Colon (tissue), 2 donors: Measurements from ENCODE around the gene MTA1.

Experiments used
- FAIRE-seq: peaks from 2 replicates; lab custom pipeline; 2012; peaks lifted over from hg19 to GRCh38; lab: Jason Lieb, UNC
- donor health status: control.
- donor health status: control.

Gene MTA1

DNA sequence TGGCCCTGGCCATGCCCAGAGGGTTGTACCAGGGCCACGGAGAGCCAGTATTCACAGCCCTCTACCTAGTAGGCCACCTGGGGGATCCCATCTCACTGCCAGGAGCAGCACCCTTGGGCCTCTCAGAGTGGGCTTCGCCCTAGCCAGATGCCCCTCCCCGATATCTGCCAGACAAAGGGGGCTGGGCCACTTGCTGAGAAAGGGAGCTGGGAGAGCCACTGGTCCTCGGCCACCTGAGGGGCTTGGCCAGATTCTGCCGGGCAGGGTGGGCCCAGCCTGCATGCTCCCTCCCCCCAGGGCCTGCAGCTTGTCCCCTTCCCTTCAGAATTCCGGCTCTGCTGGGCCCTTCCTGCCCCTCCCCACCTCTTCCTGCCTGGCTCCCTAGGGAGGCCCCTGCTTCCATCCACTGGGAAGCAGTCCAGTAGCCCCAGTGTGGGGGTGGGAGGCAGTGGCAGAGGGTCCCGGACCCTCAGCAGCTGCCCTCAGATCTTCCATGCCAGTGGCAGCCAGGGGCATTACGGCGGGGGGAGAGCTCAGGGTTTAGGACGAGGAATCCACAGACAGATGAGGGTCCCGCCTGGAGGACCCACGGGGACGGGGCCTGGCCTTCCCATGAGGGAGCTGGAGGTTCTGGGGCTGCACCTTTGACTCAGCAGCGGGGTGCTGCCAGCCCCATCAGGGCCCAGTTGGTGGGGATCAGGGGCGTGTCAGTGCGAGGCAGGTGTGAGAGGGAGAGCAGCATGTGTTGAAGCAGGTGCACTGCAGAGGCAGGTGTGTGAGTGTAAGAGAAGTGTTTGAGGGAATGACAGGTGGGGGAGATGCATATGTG, 57.4 kb downstream of the MTA1 start:
- no peak for FAIRE-seq

DNA sequence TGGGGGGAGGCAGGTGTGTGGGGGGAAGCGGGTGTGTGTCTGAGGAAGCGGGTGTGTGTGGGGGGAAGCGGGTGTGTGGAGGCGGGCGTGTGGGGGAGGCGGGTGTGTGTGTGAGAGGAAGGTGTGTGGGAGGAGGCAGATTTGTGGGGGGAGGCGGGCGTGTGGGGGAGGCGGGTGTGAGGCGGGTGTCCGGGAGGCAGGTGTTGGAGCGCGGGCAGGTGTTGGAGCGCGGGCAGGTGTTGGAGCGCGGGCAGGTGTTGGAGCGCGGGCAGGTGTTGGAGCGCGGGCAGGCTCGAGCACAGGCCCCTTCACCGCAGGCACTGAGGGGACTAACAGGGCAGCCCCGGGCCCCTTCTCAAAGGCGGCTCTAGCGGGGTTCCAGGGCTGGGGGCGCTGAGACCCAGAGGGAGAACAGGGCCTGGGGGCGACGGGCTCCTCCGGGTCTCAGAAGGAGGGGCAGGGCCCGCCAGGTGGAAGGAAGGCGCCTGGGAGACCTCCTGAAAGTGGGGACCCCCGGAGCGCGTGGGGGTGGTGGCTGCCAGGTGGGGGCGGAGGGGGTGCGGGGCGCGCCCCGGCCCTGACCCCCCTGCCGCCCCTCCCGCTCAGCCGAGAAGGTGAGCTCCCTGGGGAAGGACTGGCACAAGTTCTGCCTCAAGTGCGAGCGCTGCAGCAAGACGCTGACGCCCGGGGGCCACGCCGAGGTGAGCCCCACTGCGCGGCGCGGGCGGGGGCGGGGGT, 58.2 kb downstream of the MTA1 start:
- FAIRE-seq: no peak

DNA sequence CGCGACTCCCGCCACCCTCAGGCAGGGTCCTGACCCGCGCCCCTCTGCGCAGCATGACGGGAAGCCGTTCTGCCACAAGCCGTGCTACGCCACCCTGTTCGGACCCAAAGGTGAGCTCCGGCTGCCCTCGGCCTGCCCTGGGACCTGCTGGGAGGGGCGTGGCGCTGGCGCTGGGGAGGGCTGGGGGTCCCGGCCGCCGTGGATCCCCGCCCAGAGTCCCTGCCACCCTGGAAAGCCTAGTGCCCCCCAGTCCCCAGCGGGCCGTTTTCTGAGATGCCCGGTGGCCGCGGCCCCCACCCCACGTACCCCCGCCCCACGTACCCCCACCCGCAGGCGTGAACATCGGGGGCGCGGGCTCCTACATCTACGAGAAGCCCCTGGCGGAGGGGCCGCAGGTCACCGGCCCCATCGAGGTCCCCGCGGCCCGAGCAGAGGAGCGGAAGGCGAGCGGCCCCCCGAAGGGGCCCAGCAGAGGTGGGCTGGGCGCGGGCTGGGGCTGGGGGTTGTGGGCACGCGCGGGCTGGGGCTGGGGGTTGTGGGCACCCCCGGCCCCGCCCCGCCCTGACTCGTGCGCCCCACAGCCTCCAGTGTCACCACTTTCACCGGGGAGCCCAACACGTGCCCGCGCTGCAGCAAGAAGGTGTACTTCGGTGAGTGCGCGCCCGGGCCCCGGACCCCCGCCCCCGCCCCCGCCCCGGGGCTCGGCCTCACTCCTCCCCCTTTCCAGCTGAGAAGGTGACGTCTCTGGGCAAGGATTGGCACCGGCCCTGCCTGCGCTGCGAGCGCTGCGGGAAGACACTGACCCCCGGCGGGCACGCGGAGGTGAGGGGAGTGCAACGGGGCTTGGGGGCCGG, 59.0 kb downstream of the MTA1 start:
- FAIRE-seq: no peak

DNA sequence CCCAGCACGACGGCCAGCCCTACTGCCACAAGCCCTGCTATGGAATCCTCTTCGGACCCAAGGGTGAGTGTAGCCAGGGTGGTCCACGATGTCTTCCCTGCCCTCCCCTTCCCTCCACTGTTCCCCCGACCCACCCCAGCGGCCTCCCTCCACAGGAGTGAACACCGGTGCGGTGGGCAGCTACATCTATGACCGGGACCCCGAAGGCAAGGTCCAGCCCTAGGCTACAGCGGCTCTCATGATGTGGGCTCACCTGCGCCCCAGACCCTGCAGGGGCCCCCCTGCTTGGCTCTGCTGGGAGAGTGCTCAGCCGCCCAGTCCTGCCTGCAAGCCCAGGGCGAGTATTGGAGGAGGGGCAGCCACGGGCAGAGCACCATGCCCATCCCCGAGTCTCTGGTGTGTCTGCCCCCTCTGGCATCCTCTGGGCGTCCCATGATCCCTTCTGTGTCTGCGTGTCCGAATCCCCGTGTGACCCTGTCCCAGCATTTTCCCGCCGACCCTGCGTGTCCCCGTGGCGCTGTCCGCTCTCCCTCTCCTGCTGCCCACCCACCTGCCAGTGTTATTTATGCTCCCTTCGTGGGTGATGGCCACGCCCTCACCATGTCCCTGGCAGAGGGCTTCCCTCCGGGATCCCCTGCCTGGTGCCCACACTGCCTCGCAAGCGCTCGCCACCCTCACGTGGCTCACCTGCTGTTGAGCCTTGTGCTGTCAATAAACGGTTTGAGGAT, 60.0 kb downstream of the MTA1 start:
- no peak for FAIRE-seq

DNA sequence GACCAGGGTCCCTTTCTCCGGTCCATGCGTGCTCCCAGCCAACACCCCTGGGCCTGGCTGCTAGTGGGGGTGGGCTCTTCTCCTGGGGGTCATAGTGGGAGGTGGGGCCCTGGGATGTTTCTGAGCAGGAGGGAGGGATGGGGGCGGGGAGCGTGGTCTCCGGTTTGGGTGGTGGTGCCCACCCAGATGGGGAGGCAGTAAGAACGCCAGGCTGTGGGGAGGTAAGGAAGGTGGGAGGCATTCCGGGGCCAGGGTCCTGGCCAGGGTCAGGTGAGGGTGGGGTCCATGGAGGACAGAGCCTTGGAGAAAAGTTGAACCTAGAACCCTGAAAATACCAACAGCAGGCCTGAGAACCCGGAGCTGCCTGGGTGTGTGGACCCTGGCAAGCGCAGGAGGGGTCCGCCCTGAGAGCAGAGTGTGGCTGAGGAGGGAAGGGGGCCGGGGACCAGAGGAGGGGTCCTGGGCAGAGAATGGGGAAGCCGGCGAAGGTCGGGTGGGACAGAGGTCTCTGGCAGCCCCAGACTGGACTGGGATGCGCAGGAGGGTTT, 60.6 kb downstream of the MTA1 start:
- no peak for FAIRE-seq

DNA sequence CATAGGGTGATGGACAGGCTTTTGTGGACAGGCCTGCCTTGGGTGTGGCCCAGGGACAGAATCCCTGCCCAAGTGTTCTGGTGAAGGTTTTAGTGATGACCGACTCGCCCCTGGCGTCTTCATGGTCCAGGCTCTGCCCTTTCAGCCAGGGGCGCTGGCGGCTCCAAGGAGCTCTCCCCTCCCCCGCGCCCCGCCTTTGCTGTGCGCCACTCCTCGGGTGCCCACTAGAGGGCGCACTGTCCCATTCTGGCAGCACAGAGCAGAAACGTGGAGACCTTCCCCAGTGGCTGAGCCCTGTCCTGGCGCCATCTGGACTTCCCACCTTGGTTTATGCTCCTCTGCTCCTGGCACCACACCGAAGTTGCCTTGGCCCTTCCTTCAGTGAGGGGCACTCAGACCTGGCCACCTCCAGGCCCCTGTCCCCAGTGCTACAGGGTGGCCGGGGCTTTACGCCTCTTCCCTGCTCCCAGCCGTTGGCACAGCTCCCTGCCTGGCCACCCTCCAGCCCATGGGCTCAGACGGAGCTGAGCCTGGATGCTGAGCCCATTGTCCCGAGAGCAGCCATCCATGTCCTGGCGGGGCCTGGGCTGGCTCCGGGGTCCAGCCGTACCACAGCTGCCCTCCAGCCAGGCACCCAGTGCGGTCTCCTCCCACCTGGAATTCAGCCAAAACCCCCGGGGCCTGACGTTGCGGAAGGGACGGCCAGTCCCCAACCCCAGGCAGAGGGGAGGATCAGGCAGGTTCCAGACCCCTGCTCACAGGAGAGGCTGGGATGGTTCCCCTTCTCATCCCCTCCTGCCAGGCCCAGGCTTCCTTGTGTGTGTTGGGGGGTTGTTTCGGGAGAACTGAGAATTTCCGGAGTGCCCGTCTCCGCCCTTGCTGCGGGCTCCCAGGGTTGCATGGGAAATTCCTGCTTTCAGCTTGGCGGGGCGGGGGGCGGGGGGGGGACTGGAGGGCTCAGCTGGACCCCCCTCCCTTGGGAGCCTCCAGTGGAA, 61.5 kb downstream of the MTA1 start:
- FAIRE-seq: no peak

DNA sequence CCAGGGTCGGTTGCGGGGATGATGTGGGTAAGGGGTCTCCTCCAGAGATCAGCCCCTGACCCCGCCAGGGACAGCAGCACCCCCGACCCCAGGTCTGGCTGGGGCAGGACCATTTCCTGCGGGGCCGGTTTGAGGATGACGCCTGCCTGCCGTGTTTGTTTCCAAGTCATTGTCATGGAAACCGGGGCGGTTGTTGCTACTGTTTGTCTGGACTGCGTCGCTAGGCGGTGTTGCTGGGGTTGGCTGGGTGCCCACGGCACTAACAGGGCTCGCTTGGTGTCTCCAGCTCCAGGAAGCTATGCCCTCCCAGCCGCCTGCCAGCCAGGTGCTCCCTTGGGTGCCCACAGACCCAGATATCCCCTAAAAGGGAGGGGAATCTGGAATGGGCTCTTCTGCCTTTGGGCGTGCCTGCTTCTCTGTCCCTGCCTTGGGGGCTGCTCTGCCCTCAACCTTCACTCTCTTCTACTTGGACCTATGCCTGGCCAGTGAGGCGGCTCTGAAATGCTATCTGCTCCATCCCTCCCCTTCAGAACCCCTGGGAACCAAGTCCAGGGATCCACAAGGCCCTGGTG, 62.3 kb downstream of the MTA1 start:
- no peak for FAIRE-seq

DNA sequence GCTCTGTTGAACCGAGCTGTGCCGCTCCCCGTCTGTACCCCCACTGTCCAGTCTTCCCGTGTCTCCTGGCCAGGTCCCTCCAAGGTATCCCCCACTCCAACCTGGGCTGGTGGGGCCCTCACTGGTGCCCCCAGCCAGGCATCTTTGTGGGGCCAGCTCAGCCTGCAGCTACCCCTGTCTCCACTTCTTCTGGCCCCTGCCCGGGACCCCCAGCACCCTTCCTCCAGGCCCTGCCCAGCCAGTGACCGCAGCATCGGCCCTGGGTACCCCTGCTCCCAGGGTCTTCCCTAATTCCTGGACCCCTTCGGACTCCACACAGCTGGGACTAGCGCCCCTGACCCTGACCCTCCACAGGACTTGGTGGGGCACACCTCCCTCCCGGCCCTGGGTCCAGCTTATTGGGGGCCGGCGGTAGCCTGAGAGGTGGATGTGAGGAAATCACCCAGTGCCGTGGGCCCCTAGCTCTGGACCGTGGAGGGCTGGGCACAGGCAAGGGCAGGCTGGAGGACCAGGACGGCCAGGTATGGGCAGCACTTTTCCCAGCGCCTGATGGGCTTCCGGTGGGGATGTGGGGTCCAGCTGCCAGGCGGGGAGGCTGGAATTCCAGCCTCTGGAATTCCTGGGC, 63.0 kb downstream of the MTA1 start:
- FAIRE-seq: no peak

DNA sequence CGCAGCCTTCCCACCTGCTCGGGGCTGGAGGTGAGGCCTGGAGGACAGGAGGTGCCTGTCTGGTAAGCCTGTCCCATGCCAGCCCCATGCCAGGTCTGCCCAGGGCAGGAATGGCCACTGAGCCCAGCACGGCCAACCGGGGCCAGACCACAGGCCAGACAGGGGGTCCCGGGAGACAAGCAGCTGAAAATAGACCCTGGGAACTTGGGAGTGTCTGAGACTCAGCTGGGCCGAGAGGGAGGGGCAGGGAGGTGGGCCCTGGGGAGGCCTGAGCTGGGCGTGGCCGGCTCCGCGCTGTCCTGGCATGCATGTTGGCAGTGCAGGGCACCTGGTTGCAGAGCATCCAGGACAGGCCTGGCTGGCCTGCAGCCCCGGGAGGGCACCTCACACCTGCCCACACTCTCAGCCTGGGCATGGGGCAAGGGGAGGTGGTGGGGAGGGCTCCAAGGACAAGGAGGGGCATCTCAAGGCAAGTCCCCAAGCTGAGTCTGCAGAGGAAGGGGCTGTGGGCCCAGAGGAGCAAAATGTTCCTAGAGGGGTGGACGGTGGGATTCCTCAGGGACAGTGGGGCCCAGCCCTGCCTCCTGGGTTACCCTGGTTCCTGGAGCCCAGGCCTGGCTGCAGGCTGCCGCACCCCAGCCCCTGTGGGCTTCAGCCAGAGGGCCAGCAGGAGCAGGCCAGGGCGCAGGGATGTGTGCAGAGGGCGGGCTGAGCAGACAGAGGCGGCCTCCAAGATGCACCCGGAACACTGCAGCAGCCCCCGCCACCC, 63.9 kb downstream of the MTA1 start:
- no peak for FAIRE-seq

DNA sequence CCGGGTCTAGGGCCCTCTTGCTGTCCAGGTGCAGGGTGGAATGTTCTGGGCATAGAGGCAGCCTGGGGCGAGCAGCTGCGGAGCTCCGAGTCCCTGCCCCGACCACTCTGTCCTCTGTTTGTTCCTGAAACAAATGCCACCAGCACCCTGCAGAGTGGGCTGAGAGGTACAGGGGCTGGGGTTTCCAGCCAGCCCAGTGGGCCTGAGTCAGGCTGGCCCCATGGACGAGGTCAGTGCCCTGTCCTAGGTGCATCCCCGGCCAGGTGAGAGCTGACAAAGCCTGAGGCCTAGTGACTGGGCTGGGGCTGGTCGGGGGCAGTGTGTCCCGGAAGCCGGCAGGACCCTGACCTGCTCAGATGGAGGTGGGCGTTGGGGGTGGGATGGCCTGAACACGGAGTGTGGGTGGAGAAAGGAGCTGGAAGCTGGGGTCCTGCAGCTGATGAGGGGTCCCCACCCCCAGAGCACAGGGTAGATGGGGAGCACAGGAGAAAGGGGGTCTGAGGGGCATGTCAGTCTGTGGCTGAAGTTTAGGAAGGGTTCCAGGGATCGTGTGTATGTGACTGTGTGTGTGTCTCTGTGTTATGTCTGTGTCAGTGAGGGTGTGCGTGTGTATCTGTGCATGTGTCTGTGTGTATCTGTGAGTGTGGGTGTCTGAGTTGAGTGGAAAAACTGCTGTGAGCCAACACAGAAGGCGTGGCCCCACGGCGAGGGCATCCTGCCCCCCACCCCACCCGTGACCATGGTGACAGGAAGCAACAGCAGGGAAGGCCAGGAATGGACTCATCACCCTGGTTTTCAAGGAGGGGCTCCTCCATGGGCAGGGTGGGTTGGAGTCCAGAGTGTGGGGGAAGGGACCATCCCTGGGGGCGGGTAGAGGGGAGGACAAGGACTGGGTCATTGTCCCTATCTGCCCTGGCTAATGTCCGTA, 64.7 kb downstream of the MTA1 start:
- no peak for FAIRE-seq

DNA sequence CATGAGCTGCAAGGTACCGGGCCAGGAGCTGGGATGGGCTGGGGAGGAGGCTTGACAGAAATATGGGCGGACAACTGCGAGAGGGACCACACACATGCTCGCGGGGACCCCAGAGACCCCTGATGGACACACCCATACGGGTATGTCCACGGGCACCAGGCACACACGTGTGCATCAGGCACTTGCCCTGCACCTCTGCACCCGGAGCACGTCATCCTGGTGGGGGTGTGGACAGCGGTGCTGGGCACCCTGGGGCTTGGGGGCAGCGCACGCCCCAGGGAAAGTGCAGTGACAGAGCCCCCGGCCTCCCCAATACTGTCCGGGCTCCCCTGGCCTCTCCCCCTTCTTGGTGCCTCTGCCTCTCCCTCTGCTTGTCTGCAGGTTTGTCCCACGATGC, 65.4 kb downstream of the MTA1 start:
- FAIRE-seq: no peak

DNA sequence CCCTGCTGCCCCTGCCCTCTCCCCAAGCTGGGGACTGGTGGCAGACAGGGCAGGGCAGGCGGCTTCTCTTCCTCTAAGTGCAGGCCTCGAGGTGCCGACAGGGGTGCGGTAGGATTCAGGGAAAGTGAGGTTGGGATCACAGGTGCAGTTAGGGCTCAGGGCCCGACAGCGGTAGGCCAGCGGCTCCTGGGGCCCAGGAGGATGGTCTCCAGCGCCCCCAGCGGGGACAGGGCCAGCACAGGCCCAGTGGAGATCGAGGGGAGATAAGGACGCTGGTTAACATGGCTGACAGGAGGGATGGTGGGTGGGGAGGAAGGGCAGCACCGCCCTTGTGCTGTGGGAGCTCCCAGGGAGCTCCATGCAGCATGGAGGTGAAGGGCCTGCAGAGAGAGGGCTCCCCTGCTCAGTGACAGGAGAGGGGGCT, 66.1 kb downstream of the MTA1 start:
- FAIRE-seq: no peak

DNA sequence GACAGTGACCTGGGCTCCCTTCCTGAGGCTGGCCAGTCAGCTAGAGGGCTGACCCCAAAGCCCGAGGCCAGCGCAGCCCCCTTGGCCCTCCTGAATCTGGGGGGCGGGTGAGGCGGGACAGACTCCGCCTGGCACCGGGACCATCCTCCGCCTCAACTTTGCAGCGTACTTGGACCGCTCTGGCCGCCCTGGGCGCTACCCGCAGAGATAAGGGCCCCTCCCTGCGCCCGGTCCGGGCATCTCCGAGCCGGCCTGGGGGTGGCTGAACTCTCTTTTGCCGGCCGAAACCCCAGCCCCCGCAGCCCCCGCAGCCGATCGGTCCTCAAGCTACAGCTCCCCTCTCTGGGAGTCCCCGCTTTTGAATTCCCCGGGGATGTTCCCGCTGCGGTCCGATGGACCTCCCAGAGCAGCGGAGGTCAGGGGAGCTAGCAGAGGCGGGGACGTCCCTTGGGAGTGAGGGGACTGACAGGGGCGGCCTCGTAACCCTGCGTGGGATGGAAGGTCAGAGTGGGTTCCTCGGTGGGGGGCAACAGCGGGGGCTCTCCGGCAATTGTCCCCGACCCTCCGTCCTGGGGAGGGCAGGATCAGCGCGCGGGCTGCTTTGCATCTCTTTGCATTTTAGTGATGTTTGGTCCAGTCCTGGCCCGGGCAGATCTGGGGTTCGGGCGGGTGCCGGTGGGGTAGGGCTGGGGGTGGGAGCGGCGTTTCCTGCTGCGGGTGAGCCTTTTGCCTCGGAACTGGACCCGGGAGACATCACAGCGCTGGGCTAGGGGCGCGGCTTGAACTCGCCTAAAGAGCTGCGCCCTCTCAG, 66.7 kb downstream of the MTA1 start, which contains the start of gene CRIP1:
CRIP1 (plus strand) TSS at position 724 of the 811 bp plus-strand sequence. CDS start 374 bp downstream, outside the sequence.
- no peak for FAIRE-seq

DNA sequence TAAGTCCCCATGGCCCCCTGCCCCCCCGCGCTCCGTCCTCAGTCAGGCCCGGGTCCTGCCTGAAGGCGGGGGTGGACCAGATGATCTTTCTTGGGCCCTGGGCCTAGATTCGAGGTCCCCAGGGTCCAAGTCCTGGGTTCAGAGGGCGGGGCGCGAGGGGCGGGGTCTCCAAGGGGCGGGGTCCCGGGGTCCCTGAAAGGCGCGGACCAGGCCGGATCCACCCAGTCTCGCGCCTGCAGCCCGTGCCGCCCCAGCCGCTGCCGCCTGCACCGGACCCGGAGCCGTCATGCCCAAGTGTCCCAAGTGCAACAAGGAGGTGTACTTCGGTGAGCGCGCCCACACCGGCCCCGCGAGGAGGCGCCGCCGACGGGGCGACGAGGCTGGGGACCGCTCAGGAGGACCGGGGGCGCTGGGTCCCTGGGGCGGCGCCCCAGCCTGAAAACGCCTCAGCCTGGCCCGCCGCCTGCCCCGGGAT, 67.4 kb downstream of the MTA1 start:
- no peak for FAIRE-seq

DNA sequence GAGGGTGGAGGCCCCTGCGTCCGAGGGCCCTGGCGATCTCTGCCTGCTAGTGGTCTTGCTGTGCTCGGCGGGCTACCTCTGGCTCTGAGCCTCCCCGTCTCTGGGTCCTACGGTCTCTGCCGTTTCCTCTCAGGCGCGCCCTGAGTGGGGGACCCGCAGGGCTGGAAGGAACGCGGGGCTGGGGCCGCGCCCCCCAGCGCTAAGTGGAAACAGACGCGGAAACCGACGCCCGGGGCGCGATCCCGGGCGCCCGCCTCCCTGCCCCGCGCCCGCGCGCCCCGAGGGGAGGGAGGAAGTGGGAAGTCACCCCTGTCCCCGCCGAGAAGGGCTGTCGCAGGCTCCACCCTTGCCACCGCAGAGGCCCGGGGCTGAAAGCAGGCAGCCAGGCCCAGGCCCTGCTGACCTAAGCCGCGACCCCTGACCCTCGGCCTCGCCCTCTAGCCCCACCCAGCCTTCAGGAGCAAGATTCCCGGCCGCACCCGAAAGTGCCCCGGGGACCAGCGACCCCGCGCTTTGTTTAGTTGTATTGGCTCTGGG, 67.9 kb downstream of the MTA1 start:
- no peak for FAIRE-seq
